Lung (tissue), 16 donors: ENCODE results near the gene CCR9. TPM values are rescaled to one million over a fixed set of nuclear protein-coding genes. Genes with fewer than 3 reads are reported as not detected.

Experiments
- ATAC-seq: fragments of 200-7000 bp; cut with Tn5 transposase; one replicate; pipeline ENCODE4 v1.9.1; 2020; ENCODE audit warnings: moderate number of reproducible peaks; ENCODE audit not compliant: insufficient read depth, low FRiP score
- DNase-seq, 3 donors: peaks; one replicate each; pipeline ENCODE4 v3.0.0-alpha.2; 2013 to 2017
- H3K27ac ChIP-seq, 2 donors: one replicate each; pipeline ENCODE4 v1.5.1; 2013; ENCODE audit warnings: mild to moderate bottlenecking in 2 of 2, moderate library complexity in 2 of 2, control low read depth in 1 of 2, inconsistent platforms in 1 of 2, low read depth in 1 of 2, low read length in 1 of 2
- H3K27me3 ChIP-seq, 3 donors: one replicate each; pipeline ENCODE4 v1.5.1; 2013; ENCODE audit warnings: low read length in 2 of 3; ENCODE audit not compliant: control insufficient read depth in 3 of 3, insufficient read depth in 3 of 3
- H3K36me3 ChIP-seq, 4 donors: one replicate each; pipeline ENCODE4 v1.5.1; 2013; ENCODE audit warnings: low read length in 4 of 4, mild to moderate bottlenecking in 1 of 4, moderate library complexity in 1 of 4; ENCODE audit not compliant: control insufficient read depth in 4 of 4, insufficient read depth in 4 of 4
- H3K4me1 ChIP-seq, 5 donors: one replicate each; pipeline ENCODE4 v1.5.1; 2013; ENCODE audit warnings: low read length in 5 of 5, mild to moderate bottlenecking in 2 of 5, moderate library complexity in 1 of 5; ENCODE audit not compliant: control insufficient read depth in 5 of 5, insufficient read depth in 5 of 5
- H3K4me3 ChIP-seq: one replicate; pipeline ENCODE4 v1.5.1; 2013; ENCODE audit warnings: mild to moderate bottlenecking, control low read depth, moderate library complexity
- H3K9ac ChIP-seq, 2 donors: one replicate each; pipeline ENCODE4 v1.5.1; 2013; ENCODE audit warnings: low read length in 2 of 2, control low read depth in 1 of 2; ENCODE audit not compliant: insufficient read depth in 1 of 2
- H3K9me3 ChIP-seq, 4 donors: one replicate each; pipeline ENCODE4 v1.5.1; 2013; ENCODE audit warnings: low read length in 3 of 4, mild to moderate bottlenecking in 1 of 4, moderate library complexity in 1 of 4; ENCODE audit not compliant: control insufficient read depth in 4 of 4, insufficient read depth in 3 of 4
- CTCF ChIP-seq: IDR thresholded peaks from 2 replicates; pipeline ENCODE4 v1.5.1; 2012; ENCODE audit warnings: mild to moderate bottlenecking; ENCODE audit errors: control extremely low read depth, extremely low read depth
- WGBS, 2 donors: extraction: QIAGEN DNeasy Blood & Tissue Kit; methylation state at CpG; one replicate each; pipeline ENCODE4 v1.1.7; 2013; 5-methylcytosine and 5-hydroxymethylcytosine counted together
- long read RNA-seq, 5 donors: transcript quantifications; one replicate each; lab custom pipeline, GENCODE V29; 2026
- polyA plus RNA-seq, 2 donors: library from polyadenylated mRNA; stranded (reverse); fragments of 200-250 nt; gene quantifications; one replicate each; pipeline ENCODE4 v1.2.1, GENCODE V29; 2013
- total RNA-seq, 2 donors: library from RNA; depleted of rRNA in 1 of 2; stranded (reverse); fragments of >200 nt in 1 of 2; gene quantifications; one replicate each; pipeline ENCODE4 v1.2.1, GENCODE V29; 2014 to 2021
- donor health status: control.
- donor health status: control.
- donor health status: Bipolar disorder and iron deficiency.
- donor health status: healthy.
- donor health status: DM: yes; HTN: yes; CAD: no.

CCR9 gene
- total RNA-seq (under 1 TPM in 1 of 2 donors, not detected in 1; 0.46 TPM), polyA plus RNA-seq (under 1 TPM in 1 of 2 donors, not detected in 1; 0.09 TPM)
- long read RNA-seq, donor 1, result 0 reads
- long read RNA-seq, donor 2, result 0 reads
- long read RNA-seq, donor 3, result 0 reads
- long read RNA-seq, donor 4, result 0 reads
- long read RNA-seq, donor 5, result 0 reads

- WGBS, 2 donors, result 83 to 87% methylated on average over 9 of the region's 9 CpGs
- Histone ChIP-seq H3K4me3 (no peak within 1 kb of the TSS), H3K9ac (no peak within 1 kb of the TSS), H3K36me3 (no peaks in the 10 kb centered on the region), H3K4me1 (peaks cover 0 to 5% (median 0%) of the 10 kb centered on the region in 5 donors), H3K27me3 (no peaks in the 10 kb centered on the region), H3K27ac (no peak within 1 kb of the TSS), H3K9me3 (no peaks in the 10 kb centered on the region)
- ATAC-seq (no peak), DNase-seq (no peak)
- TF ChIP-seq CTCF, result no peak
These were observed at the start of gene CCR9 for GRCh38 chr3:45885979-45886705. Gene CCR9 (plus strand): TSS chr3:45886543. CDS start chr3:45894934, 8,391 bp downstream.

GRCh38 chr3:45838466-45838865, 47.9 kb upstream of the CCR9 start:
- H3K9me3 ChIP-seq, result no peaks in the 10 kb centered on the region
- ATAC-seq (no peak), DNase-seq (no peak)
- no peak for TF ChIP-seq CTCF
- peaks cover 6 to 25% (median 8%) of the 10 kb centered on the region in 4 donors for H3K36me3 ChIP-seq
- H3K27me3 ChIP-seq, result peaks cover 0 to 3% (median 0%) of the 10 kb centered on the region in 3 donors
- no peak overlapping the region for H3K9ac ChIP-seq
- WGBS, 2 donors, result 77 to 96% methylated on average over 1 of the region's 1 CpG
- no peak overlapping the region for H3K4me3 ChIP-seq
- H3K27ac ChIP-seq, result no peak overlapping the region
- H3K4me1 ChIP-seq, result peaks cover 0 to 9% (median 3%) of the 10 kb centered on the region in 5 donors

GRCh38 chr3:45841420-45841756, 45.0 kb upstream of the CCR9 start:
- H3K4me3 ChIP-seq, result peak overlapping the region; percentile 70
- WGBS, 2 donors, result 0 to 1% methylated on average over 15 of the region's 15 CpGs
- peaks cover 0 to 10% (median 2%) of the 10 kb centered on the region in 4 donors for H3K36me3 ChIP-seq
- H3K27ac ChIP-seq, result peak overlapping the region in 1 of 2 donors; percentile 69
- H3K9me3 ChIP-seq, result no peaks in the 10 kb centered on the region
- DNase-seq (peak; percentile 16 to 48 (median 19)), ATAC-seq (no peak)
- peaks cover 0 to 7% (median 3%) of the 10 kb centered on the region in 3 donors for H3K27me3 ChIP-seq
- H3K9ac ChIP-seq, result peak overlapping the region; percentile 71 to 79
- H3K4me1 ChIP-seq, result peaks cover 0 to 9% (median 3%) of the 10 kb centered on the region in 5 donors
- no peak for TF ChIP-seq CTCF
